H1 (cell line): Measurements from ENCODE around the gene ARHGEF12. TPM values are rescaled to one million over a fixed set of nuclear protein-coding genes. Genes with fewer than 3 reads are reported as not detected.

Source experiments
- CBX5 ChIP-seq: fragments of 300-800, 300-1000 bp; sonication (generic); IDR thresholded peaks from 2 replicates; pipeline ENCODE4 v1.7.1; 2016; ENCODE audit warnings: antibody characterized with exemption, low read length, low read depth
- CEBPB ChIP-seq: IDR thresholded peaks from 2 replicates; pipeline ENCODE4 v1.6.1; 2012; ENCODE audit warnings: low read depth, low read length
- CHD7 ChIP-seq: fragments of 300-600 bp; sonication (generic); IDR thresholded peaks from 2 replicates; pipeline ENCODE4 v1.7.1; 2012; ENCODE audit warnings: low read length, moderate library complexity, mild to moderate bottlenecking, inconsistent platforms; ENCODE audit not compliant: insufficient replicate concordance
- EP300 ChIP-seq, 2 experiments: IDR thresholded peaks; 1 replicate in 1 of 2; 2 replicates in 1 of 2; pipeline ENCODE4 v1.6.1; 2011 to 2012; ENCODE audit warnings: low read depth in 2 of 2, low read length in 2 of 2, mild to moderate bottlenecking in 2 of 2, borderline replicate concordance in 1 of 2, inconsistent platforms in 1 of 2, moderate library complexity in 1 of 2
- EZH2 ChIP-seq: fragments of 200-600 bp; sonication (generic); IDR thresholded peaks from 2 replicates; pipeline ENCODE4 v1.7.1; 2012; ENCODE audit warnings: low read depth, mild to moderate bottlenecking, moderate library complexity, low read length, inconsistent platforms; ENCODE audit not compliant: severe bottlenecking
- HDAC6 ChIP-seq: IDR thresholded peaks from one replicate; pipeline ENCODE4 v1.7.1; 2012; ENCODE audit warnings: low read depth, mild to moderate bottlenecking, inconsistent platforms, low read length, moderate library complexity
- JUND ChIP-seq: IDR thresholded peaks from 2 replicates; pipeline ENCODE4 v1.6.1; 2011; ENCODE audit warnings: mild to moderate bottlenecking, improper control_type of control experiment, low read length
- SAP30 ChIP-seq: fragments of 300-600 bp; sonication (generic); IDR thresholded peaks from 2 replicates; pipeline ENCODE4 v1.7.1; 2012; ENCODE audit warnings: low read length, moderate library complexity, mild to moderate bottlenecking, inconsistent platforms; ENCODE audit not compliant: insufficient read depth, insufficient replicate concordance
- SIRT6 ChIP-seq: IDR thresholded peaks from one replicate; pipeline ENCODE4 v1.7.1; 2012; ENCODE audit warnings: low read length, inconsistent platforms
- TEAD4 ChIP-seq: IDR thresholded peaks from 2 replicates; pipeline ENCODE4 v1.6.1; 2012; ENCODE audit warnings: low read depth, low read length, inconsistent platforms, mixed read lengths
- USF2 ChIP-seq: IDR thresholded peaks from 2 replicates; pipeline ENCODE4 v1.6.1; 2011; ENCODE audit warnings: low read length, improper control_type of control experiment
- polyA plus RNA-seq, 7 experiments: library from polyadenylated mRNA; depleted of rRNA in 3 of 7; stranded (reverse) in 5 of 7; unstranded in 2 of 7; fragments of >200 nt in 5 of 7; fragments of 200-250 nt in 2 of 7; gene quantifications; 1 replicate in 5 of 7; 2 replicates in 1 of 7; 4 replicates in 1 of 7; pipeline versions ENCODE4 v1.2.1 to v1.2.3, GENCODE V29; 2011 to 2013; ENCODE audit warnings: missing spikeins in 2 of 7, mixed read lengths in 2 of 7
- total RNA-seq: library from RNA; stranded (reverse); fragmentation: NEBNext Ultra II Directional; extraction: Animal tissue kit (Norgen Biotek cat#: 25700); gene quantifications from 2 replicates; pipeline ENCODE4 v1.2.1, GENCODE V29; 2021

The ARHGEF12 gene
- total and polyA plus RNA-seq, 2 of the 8 experiments (the other 6 are each of a cell fraction or from before 2014, with no cell fraction given): 5.1 to 33.7 TPM

- TF ChIP-seq CHD7 (no peak), HDAC6 (no peak), CBX5 (no peak), JUND (0 out of 2 replicates have a peak, but pooled peaks have one; percentile 14), SIRT6 (no peak), CEBPB (peak; percentile 60; the same call in 1 of the 2 replicates), SAP30 (no peak), EP300 (IDR thresholded peaks at IDR 0.05; ENCODE audit: borderline replicate concordance in 1 of 2, low read depth in 2 of 2, low read length in 2 of 2) (no peak), TEAD4 (0 out of 2 replicates have a peak, but pooled peaks have one; percentile 18), EZH2 (no peak), USF2 (no peak)
Measured at GRCh38 chr11:120532832-120533196, 196.6 kb downstream of the ARHGEF12 start (continued).
